ENCODE results near the gene BCAS3. TPM values are rescaled to one million over a fixed set of nuclear protein-coding genes. Genes with fewer than 3 reads are reported as not detected.

The BCAS3 gene
- total and polyA plus RNA-seq, 12 donors: 6.1 to 21.8 (median 17.2) TPM

DNA sequence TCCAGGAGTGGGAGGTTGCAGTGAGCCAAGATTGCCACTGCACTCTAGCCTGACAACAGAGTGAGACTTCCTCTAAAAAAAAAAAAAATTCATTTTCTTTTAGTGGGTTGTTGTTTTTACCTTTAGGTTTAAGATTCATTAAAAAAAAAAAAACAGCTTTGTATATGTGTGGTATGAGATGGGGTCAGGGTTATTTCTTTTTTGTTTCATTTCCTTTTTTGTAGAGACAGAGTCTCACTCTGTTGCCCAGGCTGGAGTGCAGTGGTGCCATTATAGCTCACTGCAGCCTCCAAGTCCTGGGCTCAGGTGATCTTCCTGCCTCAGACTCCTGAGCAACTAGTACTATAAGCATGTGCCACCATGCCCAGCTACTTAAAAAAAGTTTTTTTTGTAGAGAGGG lies 47.0 kb downstream of the BCAS3 start:
- intact Hi-C loops (cut with DNase I): loop anchor here in 9 of 10 donors (5.0 to 10.0 kb wide), 10 partner anchors 270 to 1110 kb away; partner anchors contain the start of gene TBX2 (in 1 of the 9)

GRCh38 chr17:60729854-60730253 lies 52.2 kb downstream of the BCAS3 start:
- peaks cover 0 to 15% (median 8%) of the 10 kb centered on the region in 9 donors for H3K4me1 ChIP-seq
- peaks cover 0 to 4% (median 0%) of the 10 kb centered on the region in 11 donors for H3K9me3 ChIP-seq
- intact Hi-C loops (cut with DNase I): loop anchor here in 8 of 10 donors (10.0 kb wide), 7 partner anchors 265 to 1105 kb away; partner anchors contain the start of gene TBX2 (in 1 of the 8)
- TF ChIP-seq CTCF (IDR thresholded peaks at IDR 0.05): no peak
- no peaks in the 10 kb centered on the region for H3K36me3 ChIP-seq
- no peak overlapping the region for H3K27ac ChIP-seq
- no peak for DNase-seq
- ATAC-seq: no peak
- no peaks in the 10 kb centered on the region for H3K27me3 ChIP-seq
- 86 to 87% methylated on average over 6 of the region's 6 CpGs for WGBS, 2 donors
- H3K4me3 ChIP-seq: no peak overlapping the region

More for the DNA sequence above, 47.0 kb downstream of the BCAS3 start:
- Histone ChIP-seq H3K9me3 (no peaks in the 10 kb centered on the region), H3K27ac (no peak overlapping the region), H3K4me3 (no peak overlapping the region), H3K4me1 (peaks cover 0 to 5% (median 0%) of the 10 kb centered on the region in 9 donors), H3K36me3 (no peaks in the 10 kb centered on the region), H3K27me3 (no peaks in the 10 kb centered on the region)
- no peak for ATAC-seq
- TF ChIP-seq CTCF (IDR thresholded peaks at IDR 0.05): no peak
- DNase-seq: no peak

DNA sequence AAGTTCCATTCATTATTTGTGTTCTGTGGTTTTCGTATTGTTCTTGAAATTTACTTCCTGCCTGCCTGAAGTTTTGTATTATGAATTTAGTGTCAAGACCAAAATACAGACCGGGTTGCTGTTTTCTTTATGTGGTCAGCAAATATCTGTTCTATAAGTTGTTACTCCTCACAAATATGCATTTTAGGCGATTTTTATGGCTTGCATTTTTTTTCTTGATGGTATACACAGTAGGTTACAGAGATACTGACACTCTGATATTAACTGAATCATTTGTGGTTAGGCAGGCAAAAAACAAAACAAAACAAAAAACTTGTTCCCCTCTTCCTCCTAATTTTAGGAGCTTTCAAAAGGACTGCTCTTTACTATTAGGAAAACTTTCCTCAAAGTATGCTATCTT lies 52.6 kb downstream of the BCAS3 start:
- peaks cover 0 to 9% (median 0%) of the 10 kb centered on the region in 11 donors for H3K9me3 ChIP-seq
- H3K4me3 ChIP-seq: no peak overlapping the region
- intact Hi-C loops (cut with DNase I): no loop called here
- H3K36me3 ChIP-seq: no peaks in the 10 kb centered on the region
- no peak for TF ChIP-seq CTCF (IDR thresholded peaks at IDR 0.05)
- WGBS, 2 donors: 56 to 61% methylated on average over 3 of the region's 3 CpGs
- ATAC-seq: no peak
- no peaks in the 10 kb centered on the region for H3K27me3 ChIP-seq
- no peak overlapping the region for H3K27ac ChIP-seq
- peaks cover 0 to 15% (median 8%) of the 10 kb centered on the region in 9 donors for H3K4me1 ChIP-seq
- no peak for DNase-seq

DNA sequence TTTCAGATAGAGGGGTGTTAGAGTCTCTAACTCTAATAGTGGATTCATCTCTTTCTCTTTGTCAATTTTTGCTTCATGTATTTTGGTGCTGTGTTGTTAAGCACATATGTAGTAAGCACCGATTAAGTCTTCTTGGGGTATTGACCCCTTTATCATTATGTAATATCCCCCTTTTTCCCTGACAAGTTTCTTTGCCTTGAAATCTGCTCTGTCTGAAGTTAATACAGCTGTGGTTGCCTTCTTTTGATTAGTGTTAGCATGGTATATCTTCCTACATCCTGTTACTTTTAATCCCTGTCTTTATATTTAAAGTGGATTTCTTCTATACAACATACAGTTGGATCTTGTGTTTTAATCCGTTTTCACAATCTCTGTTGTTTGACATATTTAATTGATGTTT lies 60.6 kb downstream of the BCAS3 start:
- WGBS, 2 donors: 91 to 93% methylated on average over 2 of the region's 2 CpGs
- Histone ChIP-seq H3K4me3 (no peak overlapping the region), H3K27ac (no peak overlapping the region), H3K9me3 (peaks cover 0 to 20% (median 0%) of the 10 kb centered on the region in 11 donors), H3K4me1 (peaks cover 0 to under 1% (median 0%) of the 10 kb centered on the region in 9 donors), H3K27me3 (no peaks in the 10 kb centered on the region), H3K36me3 (no peaks in the 10 kb centered on the region)
- no peak for DNase-seq
- intact Hi-C loops (cut with DNase I): no loop called here
- no peak for ATAC-seq
- no peak for TF ChIP-seq CTCF (IDR thresholded peaks at IDR 0.05)

Data from heart right ventricle (tissue), 16 donors.